HepG2 (cell line): ENCODE data around the gene KCNB1. TPM values are rescaled to one million over a fixed set of nuclear protein-coding genes. Genes with fewer than 3 reads are reported as not detected.

ENCODE experiments used
- ATAC-seq: fragments of 200-7000 bp; cut with Tn5 transposase; 3 replicates; pipeline ENCODE4 v1.9.1; 2020; ENCODE audit warnings: mild to moderate bottlenecking, moderate library complexity
- BruUV-seq: library from RNA; stranded (reverse); fragments of 400-500 nt; replicated peaks from 2 replicates; lab custom pipeline; 2021; lab: Mats Ljungman, UMichigan
- CTCF ChIA-PET: fragments of 300-600 bp; formaldehyde crosslinking; extraction: SDS; loops from one replicate; lab custom pipeline; 2021; ENCODE audit warnings: low total read pairs, inconsistent platforms, low intra/inter-chr PET ratio; lab: Yijun Ruan, JAX
- POLR2A ChIA-PET: fragments of 350-600 bp; sonication (Branson Sonifier 250); formaldehyde crosslinking; loops from one replicate; lab custom pipeline; 2020; ENCODE audit warnings: antibody characterized with exemption, inconsistent platforms; lab: Yijun Ruan, JAX
- DNase-seq: peaks from one replicate; pipeline ENCODE4 v3.0.0-alpha.2; 2015; ENCODE audit warnings: low spot score
- FAIRE-seq: peaks from 3 replicates; lab custom pipeline; 2011; peaks lifted over from hg19 to GRCh38; lab: Jason Lieb, UNC
- H2AFZ ChIP-seq: one replicate; pipeline ENCODE4 v1.6.1; 2011; ENCODE audit warnings: low read length, inconsistent platforms
- H3K27ac ChIP-seq: fragments of 300-600 bp; 3 replicates; pipeline ENCODE4 v1.8.0; 2011; ENCODE audit warnings: mixed run types, mild to moderate bottlenecking, mixed read lengths, low read length, inconsistent platforms; ENCODE audit not compliant: insufficient read depth; ENCODE audit errors: extremely low read length
- H3K27me3 ChIP-seq, 2 experiments: fragments of 200-600 bp in 1 of 2; 2 replicates in 1 of 2; 3 replicates in 1 of 2; pipeline versions ENCODE4 v1.6.0 to v1.8.0; 2011; ENCODE audit warnings: low read length in 2 of 2, mild to moderate bottlenecking in 2 of 2, moderate library complexity in 2 of 2, inconsistent platforms in 1 of 2; ENCODE audit not compliant: insufficient read depth in 2 of 2, control insufficient read depth in 1 of 2
- H3K36me3 ChIP-seq, 2 experiments: fragments of 200-600 bp in 1 of 2; replicated peaks in 1 of 2; 2 replicates in 1 of 2; 3 replicates in 1 of 2; pipeline versions ENCODE4 v1.5.1 to v1.8.0; 2011; ENCODE audit warnings: low read length in 2 of 2, inconsistent platforms in 1 of 2; ENCODE audit not compliant: insufficient read depth in 2 of 2, control insufficient read depth in 1 of 2
- H3K4me1 ChIP-seq: 2 replicates; pipeline ENCODE4 v1.5.1; 2012; ENCODE audit warnings: low read length, inconsistent platforms; ENCODE audit not compliant: insufficient read depth
- H3K4me2 ChIP-seq: 2 replicates; pipeline ENCODE4 v1.6.0; 2011; ENCODE audit warnings: low read depth, low read length, inconsistent platforms
- H3K4me3 ChIP-seq, 3 experiments: fragments of 200-600 bp in 1 of 3; sonication (generic), shearing (Covaris generic) in 1 of 3; replicated peaks in 1 of 3; 2 replicates each; pipeline ENCODE4 v1.5.1; 2011 to 2016; ENCODE audit warnings: low read length in 3 of 3, inconsistent platforms in 2 of 3, low read depth in 2 of 3, mild to moderate bottlenecking in 2 of 3, control low read depth in 1 of 3, mixed read lengths in 1 of 3; ENCODE audit not compliant: insufficient read depth in 1 of 3
- H3K79me2 ChIP-seq: one replicate; pipeline ENCODE4 v1.6.1; 2011; ENCODE audit warnings: low read length, inconsistent platforms; ENCODE audit not compliant: insufficient read depth
- H3K9ac ChIP-seq: 2 replicates; pipeline ENCODE4 v1.6.0; 2011; ENCODE audit warnings: mild to moderate bottlenecking, low read depth, low read length, inconsistent platforms; ENCODE audit not compliant: insufficient read depth
- H3K9me3 ChIP-seq: 2 replicates; pipeline ENCODE4 v1.5.1; 2012; ENCODE audit warnings: mild to moderate bottlenecking, low read length
- H4K20me1 ChIP-seq: 2 replicates; pipeline ENCODE4 v1.6.0; 2011; ENCODE audit warnings: inconsistent platforms, mild to moderate bottlenecking, low read length, moderate library complexity; ENCODE audit not compliant: insufficient read depth
- CEBPG ChIP-seq: IDR thresholded peaks from 2 replicates; pipeline ENCODE4 v1.6.1; 2016
- ELF3 ChIP-seq: IDR thresholded peaks from 2 replicates; pipeline ENCODE4 v1.6.1; 2016; ENCODE audit warnings: missing genetic modification reagents, missing compliant biosample characterization
- FOSL1 ChIP-seq: sonication (generic); formaldehyde crosslinking; IDR thresholded peaks from 2 replicates; pipeline ENCODE4 v1.9.0; 2021; ENCODE audit warnings: missing genetic modification reagents, borderline replicate concordance
- PHF5A ChIP-seq: IDR thresholded peaks from one replicate; pipeline ENCODE4 v1.6.1; 2018; ENCODE audit warnings: low read depth, missing genetic modification reagents; ENCODE audit not compliant: unreplicated experiment
- ZNF263 ChIP-seq: sonication (generic); formaldehyde crosslinking; IDR thresholded peaks from 2 replicates; pipeline ENCODE4 v1.4.0; 2020; ENCODE audit warnings: missing genetic modification reagents
- ZNF335 ChIP-seq: sonication (generic); formaldehyde crosslinking; IDR thresholded peaks from 2 replicates; pipeline ENCODE4 v1.4.0; 2020; ENCODE audit warnings: missing genetic modification reagents
- WGBS: methylation state at CpG from one replicate; pipeline ENCODE4 v1.1.6; 2017; ENCODE audit warnings: low lambda C conversion rate; 5-methylcytosine and 5-hydroxymethylcytosine counted together
- in situ Hi-C: cut with HindIII; loops from 2 replicates; pipeline ENCODE4 v1.10.0; 2017; ENCODE audit warnings: low pct_unique_long_range_greater_than_20kb; ENCODE audit not compliant: extremely low pct_ligation_motif_present
- intact Hi-C: fragments of 100-400 bp; cut with micrococcal nuclease; formaldehyde crosslinking; loops from one replicate; pipeline ENCODE4 v1.10.0; 2022; ENCODE audit not compliant: unreplicated experiment
- polyA plus RNA-seq, 8 experiments: library from polyadenylated mRNA; depleted of rRNA in 3 of 8; stranded (reverse) in 7 of 8; unstranded in 1 of 8; fragments of >200 nt; fragmentation: Illumina TruSeq in 4 of 8; extraction: Trizol in 4 of 8; gene quantifications; 2 replicates each; pipeline versions ENCODE4 v1.2.1 to v1.2.3, GENCODE V29; 2011 to 2016; ENCODE audit warnings: low read depth in 4 of 8, missing spikeins in 1 of 8, mixed read lengths in 1 of 8; ENCODE audit not compliant: insufficient read depth in 1 of 8
- total RNA-seq, 5 experiments: library from RNA; depleted of rRNA; stranded (reverse); fragments of >200 nt; fragmentation: Illumina TruSeq; extraction: Trizol; gene quantifications; 2 replicates each; pipeline ENCODE4 v1.2.3, GENCODE V29; 2016; ENCODE audit warnings: low read depth in 1 of 5
- TF ChIP-seq, protein P1 (sequence below): sonication (generic); formaldehyde crosslinking; IDR thresholded peaks from 2 replicates; pipeline ENCODE4 v1.4.0; 2020; ENCODE audit warnings: missing genetic modification reagents
- TF ChIP-seq, protein P2 (sequence below): fragments of 450-650 bp; IDR thresholded peaks from 2 replicates; pipeline ENCODE4 v1.6.1; 2017
- TF ChIP-seq, protein P3 (sequence below): sonication (generic); formaldehyde crosslinking; IDR thresholded peaks from 2 replicates; pipeline ENCODE4 v1.5.1; 2020; ENCODE audit warnings: mild to moderate bottlenecking, moderate library complexity, missing genetic modification reagents
- TF ChIP-seq, protein P4 (sequence below): IDR thresholded peaks from 2 replicates; pipeline ENCODE4 v1.6.1; 2016; ENCODE audit warnings: missing compliant biosample characterization, missing genetic modification reagents, borderline replicate concordance

The KCNB1 gene
- total and polyA plus RNA-seq, 2 of the 13 experiments (the other 11 are each of a cell fraction or from before 2014, with no cell fraction given): 0.02 TPM; not detected in 1

DNA sequence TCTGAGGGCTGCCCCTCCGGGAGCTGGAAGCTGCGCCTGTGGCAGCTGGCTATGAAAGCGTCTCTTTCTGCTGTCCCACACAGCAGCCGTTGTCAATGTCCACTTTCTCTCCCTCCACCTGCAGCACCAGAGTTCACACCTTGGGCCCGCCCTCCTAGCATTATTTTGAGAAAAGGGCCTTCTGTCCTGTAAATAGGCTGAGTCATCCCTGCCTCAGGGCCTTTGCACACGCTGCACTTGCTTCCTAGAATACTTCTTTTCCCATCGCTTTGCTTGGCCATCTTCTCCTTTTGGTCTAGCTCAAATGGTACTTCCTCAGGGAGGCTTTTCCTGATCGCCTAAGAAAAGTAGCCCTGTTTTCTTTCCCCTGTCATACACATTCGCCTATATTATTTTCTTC is 135.3 kb downstream of the KCNB1 start (continued):
- TF ChIP-seq, protein P1, sequence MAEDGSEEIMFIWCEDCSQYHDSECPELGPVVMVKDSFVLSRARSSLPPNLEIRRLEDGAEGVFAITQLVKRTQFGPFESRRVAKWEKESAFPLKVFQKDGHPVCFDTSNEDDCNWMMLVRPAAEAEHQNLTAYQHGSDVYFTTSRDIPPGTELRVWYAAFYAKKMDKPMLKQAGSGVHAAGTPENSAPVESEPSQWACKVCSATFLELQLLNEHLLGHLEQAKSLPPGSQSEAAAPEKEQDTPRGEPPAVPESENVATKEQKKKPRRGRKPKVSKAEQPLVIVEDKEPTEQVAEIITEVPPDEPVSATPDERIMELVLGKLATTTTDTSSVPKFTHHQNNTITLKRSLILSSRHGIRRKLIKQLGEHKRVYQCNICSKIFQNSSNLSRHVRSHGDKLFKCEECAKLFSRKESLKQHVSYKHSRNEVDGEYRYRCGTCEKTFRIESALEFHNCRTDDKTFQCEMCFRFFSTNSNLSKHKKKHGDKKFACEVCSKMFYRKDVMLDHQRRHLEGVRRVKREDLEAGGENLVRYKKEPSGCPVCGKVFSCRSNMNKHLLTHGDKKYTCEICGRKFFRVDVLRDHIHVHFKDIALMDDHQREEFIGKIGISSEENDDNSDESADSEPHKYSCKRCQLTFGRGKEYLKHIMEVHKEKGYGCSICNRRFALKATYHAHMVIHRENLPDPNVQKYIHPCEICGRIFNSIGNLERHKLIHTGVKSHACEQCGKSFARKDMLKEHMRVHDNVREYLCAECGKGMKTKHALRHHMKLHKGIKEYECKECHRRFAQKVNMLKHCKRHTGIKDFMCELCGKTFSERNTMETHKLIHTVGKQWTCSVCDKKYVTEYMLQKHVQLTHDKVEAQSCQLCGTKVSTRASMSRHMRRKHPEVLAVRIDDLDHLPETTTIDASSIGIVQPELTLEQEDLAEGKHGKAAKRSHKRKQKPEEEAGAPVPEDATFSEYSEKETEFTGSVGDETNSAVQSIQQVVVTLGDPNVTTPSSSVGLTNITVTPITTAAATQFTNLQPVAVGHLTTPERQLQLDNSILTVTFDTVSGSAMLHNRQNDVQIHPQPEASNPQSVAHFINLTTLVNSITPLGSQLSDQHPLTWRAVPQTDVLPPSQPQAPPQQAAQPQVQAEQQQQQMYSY (CRISPR knock-in tag): no peak
- TF ChIP-seq ELF3 (CRISPR knock-in tag) (no peak), FOSL1 (CRISPR knock-in tag) (0 out of 2 replicates have a peak, but pooled peaks have one; percentile 35)

DNA sequence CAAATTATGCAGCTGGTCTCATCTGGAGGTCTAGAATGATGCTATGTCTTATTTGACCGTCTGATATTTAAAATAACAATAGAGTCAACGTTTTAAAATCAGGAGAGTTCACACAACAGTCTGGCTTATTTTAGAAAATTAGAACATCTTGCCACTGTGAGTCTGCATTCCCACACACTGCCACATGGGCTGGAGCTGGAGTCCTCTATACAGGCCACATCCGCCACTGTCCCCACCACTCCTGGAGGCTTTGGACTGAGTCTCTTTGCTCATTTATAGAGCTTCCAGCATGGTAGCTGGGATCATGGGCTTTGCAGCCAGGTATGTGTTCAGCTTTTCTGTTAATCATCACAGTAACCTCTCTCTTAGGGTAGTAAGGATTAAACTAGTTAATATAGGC is 135.8 kb downstream of the KCNB1 start:
- FAIRE-seq (peak; percentile 67), ATAC-seq (peak; percentile 89), DNase-seq (no peak)
- Histone ChIP-seq H3K4me3 (no peak overlapping the region), H3K27me3 (peaks cover 8 to 35% of the 10 kb centered on the region in 2 experiments; a peak in 3 of 5 replicates), H4K20me1 (no peaks in the 10 kb centered on the region), H3K27ac (no peak overlapping the region), H3K4me2 (no peak overlapping the region), H3K4me1 (no peaks in the 10 kb centered on the region), H3K9me3 (no peaks in the 10 kb centered on the region), H3K79me2 (no peaks in the 10 kb centered on the region), H3K9ac (no peak overlapping the region), H2AFZ (no peak overlapping the region), H3K36me3 (no peaks in the 10 kb centered on the region)
- ChIA-PET CTCF (interaction anchor here (4.0 kb wide), 1 partner anchor 13 kb away, joined by 12 read pairs; no protein-coding TSS in a partner anchor), POLR2A (no interaction called here)
- 11% methylated on average over 3 of the region's 3 CpGs for WGBS
- in situ Hi-C loops: loop anchor here (25.0 kb wide), 1 partner anchor 541 kb away; no protein-coding TSS in a partner anchor
- BruUV-seq: no TSS peak
- intact Hi-C loops: no loop called here
- TF ChIP-seq, protein P2, sequence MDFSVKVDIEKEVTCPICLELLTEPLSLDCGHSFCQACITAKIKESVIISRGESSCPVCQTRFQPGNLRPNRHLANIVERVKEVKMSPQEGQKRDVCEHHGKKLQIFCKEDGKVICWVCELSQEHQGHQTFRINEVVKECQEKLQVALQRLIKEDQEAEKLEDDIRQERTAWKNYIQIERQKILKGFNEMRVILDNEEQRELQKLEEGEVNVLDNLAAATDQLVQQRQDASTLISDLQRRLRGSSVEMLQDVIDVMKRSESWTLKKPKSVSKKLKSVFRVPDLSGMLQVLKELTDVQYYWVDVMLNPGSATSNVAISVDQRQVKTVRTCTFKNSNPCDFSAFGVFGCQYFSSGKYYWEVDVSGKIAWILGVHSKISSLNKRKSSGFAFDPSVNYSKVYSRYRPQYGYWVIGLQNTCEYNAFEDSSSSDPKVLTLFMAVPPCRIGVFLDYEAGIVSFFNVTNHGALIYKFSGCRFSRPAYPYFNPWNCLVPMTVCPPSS: no peak
- TF ChIP-seq, protein P3, sequence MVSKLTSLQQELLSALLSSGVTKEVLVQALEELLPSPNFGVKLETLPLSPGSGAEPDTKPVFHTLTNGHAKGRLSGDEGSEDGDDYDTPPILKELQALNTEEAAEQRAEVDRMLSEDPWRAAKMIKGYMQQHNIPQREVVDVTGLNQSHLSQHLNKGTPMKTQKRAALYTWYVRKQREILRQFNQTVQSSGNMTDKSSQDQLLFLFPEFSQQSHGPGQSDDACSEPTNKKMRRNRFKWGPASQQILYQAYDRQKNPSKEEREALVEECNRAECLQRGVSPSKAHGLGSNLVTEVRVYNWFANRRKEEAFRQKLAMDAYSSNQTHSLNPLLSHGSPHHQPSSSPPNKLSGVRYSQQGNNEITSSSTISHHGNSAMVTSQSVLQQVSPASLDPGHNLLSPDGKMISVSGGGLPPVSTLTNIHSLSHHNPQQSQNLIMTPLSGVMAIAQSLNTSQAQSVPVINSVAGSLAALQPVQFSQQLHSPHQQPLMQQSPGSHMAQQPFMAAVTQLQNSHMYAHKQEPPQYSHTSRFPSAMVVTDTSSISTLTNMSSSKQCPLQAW: no peak
- TF ChIP-seq CEBPG (CRISPR knock-in tag): no peak
- TF ChIP-seq ZNF263: no peak
- TF ChIP-seq, protein P4, sequence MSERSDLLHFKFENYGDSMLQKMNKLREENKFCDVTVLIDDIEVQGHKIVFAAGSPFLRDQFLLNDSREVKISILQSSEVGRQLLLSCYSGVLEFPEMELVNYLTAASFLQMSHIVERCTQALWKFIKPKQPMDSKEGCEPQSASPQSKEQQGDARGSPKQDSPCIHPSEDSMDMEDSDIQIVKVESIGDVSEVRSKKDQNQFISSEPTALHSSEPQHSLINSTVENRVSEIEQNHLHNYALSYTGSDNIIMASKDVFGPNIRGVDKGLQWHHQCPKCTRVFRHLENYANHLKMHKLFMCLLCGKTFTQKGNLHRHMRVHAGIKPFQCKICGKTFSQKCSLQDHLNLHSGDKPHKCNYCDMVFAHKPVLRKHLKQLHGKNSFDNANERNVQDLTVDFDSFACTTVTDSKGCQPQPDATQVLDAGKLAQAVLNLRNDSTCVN (CRISPR knock-in tag): no peak
- TF ChIP-seq ZNF335 (CRISPR knock-in tag): no peak
- no peak for TF ChIP-seq PHF5A
